GM19463 (cell line): ENCODE measurements around the gene SLC30A7.
"Not testable (repeated sequence)": the region's sequence is repeated elsewhere in the genome, so short reads cannot be mapped to it uniquely, and the experiment has no call there.

Source experiments
- ATAC-seq: cut with Tn5 transposase; IDR thresholded peaks from one replicate; pipeline ENCODE4 v1.9.1; 2021; ENCODE audit warnings: mild to moderate bottlenecking, moderate library complexity; ENCODE audit not compliant: unreplicated experiment

The SLC30A7 gene, protein sequence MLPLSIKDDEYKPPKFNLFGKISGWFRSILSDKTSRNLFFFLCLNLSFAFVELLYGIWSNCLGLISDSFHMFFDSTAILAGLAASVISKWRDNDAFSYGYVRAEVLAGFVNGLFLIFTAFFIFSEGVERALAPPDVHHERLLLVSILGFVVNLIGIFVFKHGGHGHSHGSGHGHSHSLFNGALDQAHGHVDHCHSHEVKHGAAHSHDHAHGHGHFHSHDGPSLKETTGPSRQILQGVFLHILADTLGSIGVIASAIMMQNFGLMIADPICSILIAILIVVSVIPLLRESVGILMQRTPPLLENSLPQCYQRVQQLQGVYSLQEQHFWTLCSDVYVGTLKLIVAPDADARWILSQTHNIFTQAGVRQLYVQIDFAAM

DNA sequence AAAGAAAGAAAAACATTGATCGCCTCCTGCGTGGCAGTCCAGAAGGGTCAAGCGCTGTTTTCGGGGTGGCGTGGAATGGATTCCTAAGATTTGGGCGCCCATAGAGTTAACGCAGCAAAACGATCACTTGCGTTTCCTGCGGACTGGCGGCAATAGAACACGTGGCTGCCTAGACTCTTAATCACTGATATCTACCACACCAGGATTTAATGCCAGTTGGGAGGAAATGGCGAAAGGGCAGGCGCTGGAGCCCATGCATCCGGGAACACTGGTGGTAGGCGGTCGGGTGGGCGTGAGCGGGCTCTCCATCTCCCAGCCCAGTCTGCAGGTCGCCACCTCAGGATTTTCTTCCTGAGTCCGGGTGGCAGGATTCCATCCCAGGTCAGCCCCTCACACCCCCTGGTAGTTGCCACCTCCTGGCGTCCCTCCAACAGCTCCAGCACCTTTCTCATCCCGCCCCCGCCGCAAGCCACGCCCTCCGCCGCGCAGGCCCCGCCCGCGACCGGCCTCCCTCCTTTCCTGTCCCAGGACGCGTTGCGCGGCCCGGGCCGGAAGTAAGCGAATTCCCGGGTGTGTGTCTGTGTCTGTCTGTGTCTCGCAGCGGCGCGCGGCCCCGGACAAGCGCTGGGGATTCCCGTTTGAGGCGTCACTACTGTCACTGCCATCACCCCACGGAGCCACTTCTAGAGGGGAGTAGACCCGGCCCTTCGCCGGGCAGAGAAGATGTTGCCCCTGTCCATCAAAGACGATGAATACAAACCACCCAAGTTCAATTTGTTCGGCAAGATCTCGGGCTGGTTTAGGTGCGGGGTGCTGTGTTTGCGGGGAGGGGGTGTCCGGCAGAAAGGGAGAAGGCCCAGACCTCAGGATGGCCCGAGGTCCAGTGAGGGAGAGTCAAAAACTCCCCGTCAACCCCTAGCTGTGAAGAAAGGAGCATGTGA is at the start of gene SLC30A7:
Gene SLC30A7, plus strand, starts transcription at position 551 of the 941 bp plus-strand sequence. Its CDS starts 173 bp downstream, at position 724.
- peak; percentile 77 for ATAC-seq

DNA sequence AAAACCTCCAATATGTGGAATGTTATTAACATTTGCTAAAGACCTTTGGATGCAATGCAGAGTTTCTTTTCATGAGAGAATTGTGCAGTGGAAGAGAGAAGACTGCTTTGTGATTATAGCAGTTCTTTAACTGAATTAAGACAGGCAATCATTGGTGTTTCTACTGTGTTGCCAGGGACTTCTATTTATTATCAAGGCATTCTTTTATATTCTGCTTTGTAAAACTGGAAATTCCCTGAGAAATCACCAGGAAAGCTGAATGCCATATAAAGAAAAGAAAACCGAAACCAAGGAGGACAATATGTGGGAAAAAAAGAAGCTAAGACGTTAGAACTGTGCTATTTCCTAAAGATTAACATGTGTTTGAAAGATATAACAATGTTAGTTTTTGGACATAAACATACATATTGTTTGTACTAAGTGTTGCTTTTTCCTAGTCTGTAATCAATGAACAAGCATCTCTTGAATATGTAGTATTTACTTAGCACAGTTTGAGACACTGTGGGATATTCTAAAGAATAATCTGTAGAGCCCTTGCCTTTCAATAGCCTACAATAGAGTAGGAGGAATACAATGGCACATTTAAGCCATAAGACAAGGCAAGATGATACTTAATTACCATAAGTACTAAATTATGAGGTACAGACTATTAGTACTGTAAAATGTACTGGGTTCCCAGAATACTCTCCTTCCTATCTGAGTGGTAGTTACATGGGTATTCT is 48.4 kb upstream of the SLC30A7 start:
- ATAC-seq, result no peak

DNA sequence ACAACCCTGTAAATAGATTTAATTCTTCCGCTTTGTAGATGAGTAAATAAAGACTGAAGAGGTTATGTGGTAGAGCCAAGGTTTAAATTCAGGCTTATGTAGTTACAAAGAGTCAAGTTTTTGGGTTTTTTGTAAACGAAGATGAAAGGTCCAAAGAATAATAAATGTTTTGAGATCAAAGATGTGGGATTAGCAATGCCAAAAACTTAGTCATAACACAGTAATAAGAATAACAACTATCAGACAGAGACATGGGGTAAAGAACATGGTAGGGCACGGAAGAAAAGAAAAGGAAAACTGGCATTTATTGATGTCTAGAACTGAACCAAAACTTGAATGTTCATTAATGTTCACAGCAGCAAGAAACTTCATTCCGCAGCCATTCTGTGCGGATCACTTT is 44.2 kb upstream of the SLC30A7 start:
- ATAC-seq, result no peak

DNA sequence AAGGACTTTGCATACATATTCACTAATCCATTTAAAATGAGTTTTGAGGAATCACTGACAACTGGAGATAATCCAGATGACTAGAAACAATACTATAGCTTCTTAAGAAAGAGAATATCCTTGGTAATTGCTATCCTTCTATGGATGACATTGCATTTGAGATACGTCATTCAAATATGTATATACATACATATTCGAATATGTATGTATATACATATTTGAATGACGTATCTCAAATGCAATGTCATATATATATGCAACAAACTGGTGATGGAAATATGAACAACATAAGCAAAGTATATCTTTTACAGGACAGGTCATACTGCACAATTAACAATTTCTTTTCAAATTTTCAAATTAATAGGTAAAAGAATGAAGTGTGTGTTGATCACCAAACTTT is 42.9 kb upstream of the SLC30A7 start:
- no peak for ATAC-seq

DNA sequence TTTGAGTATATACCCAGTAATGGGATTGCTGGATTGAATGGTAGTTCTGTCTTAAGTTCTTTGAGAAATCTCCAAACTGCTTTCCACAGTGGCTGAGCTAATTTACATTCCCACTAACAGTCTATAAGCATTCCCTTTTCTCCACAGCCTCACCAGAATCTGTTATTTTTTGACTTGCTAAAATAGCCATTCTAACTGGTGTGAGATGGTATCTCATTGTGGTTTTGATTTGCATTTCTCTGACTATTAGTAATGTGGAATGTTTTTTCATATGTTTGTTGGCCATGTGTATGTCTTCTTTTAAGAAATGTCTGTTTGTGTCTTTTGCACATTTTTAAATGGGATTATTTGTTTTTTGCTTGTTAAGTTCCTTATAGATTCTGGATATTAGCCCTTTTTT is 40.8 kb upstream of the SLC30A7 start:
- not testable (repeated sequence) for ATAC-seq

DNA sequence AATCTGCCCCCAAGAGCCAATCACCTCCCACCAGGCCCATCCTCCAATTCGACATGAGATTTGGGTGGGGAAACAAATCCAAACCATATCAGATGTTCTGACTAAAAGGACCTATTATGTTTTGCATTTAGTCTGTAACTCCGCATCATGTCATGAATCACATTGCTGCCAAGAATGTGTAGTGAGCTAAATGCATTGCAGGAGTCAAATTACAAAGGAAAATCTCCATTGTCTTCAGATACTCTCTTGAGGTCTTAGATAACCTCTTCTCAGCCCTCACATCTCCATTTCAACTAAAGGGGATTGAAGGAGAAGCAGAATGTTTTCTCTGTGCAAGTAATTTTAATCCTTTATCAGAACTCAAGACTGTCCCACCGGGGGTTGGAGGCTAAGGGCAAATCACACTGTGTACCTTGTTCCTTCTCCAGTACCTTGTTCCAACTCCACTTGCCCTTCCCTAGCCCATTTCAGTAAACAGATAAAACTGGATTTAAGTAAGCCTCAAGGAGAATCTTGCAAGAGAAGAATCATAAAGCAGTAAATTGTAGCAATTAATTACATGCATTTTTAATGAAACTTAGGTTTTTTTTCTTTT is 35.4 kb upstream of the SLC30A7 start:
- no peak for ATAC-seq

DNA sequence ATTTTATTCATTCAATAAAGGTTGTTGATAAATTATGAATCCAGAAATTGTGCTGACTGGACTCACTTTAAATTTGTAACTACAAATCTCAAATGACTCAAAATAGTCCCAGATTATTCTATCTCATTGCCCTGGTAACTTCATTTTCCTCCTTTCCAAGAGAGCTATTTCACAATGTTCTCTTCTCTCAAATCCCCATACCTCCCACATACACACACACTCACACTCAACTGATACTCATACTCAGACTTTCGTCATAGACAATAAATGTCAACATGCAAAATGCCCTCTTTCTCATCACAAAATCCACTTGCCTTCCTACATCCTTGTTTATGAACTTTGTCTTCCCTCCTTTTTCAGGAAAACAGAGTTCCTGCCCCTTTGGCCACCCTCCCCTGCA is 34.5 kb upstream of the SLC30A7 start:
- no peak for ATAC-seq

DNA sequence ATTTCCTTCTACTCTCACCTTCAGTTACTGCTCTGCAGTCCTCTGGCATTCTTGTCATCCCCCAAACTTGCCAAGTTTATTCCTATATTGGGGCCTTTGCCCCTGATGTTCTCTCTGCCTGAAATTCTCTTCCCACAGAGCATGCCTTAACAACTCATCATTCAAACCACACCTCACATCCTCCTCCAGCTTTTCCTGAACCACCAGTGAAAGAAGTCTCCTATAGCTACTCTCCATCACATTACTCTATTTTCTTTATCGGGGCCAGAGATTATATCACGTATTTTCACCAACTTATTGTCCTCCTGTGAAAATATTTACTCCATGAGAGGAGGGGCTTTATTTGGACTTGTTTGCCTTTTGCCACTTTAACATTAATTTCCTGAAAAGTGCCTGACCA is 33.3 kb upstream of the SLC30A7 start:
- ATAC-seq, result no peak

DNA sequence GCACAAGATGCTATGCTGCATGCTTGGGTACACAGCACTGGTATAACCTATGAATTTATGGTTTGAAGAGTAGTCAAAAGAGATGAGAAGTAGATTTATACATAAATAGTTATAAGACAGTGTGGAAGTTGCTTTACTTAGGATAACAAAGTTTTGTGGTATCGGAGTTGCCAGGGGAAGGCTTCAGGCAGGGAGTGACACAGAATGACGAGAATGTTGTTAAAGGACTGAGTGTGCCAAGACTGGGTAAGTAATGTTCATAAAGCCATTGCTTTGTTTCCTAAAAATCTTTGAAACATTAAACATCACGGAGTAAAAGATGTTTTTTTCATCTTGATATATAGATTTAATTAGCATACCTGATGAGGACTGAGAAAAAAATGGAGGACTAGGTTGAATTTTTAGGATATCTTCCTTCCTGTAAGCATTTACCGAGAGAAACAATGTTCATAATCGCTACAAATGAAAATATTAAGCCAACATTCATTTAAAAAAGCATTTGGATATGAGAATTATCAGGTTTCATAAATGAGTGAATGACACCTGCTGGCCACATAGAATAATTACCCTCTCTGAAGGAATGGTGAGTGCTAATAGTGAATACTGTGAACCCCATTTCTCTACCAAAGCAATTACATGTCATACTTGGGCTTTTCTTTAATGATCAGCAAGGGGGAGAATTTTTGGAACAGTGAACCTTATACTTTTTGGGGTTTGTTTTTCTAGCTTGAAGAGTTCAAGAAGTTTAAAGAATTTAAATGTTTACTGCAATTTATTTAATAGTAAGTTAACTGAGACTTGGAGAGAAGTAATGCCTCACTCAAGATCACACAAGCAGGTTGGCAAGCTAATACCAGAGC is 29.6 kb upstream of the SLC30A7 start:
- ATAC-seq, result no peak

DNA sequence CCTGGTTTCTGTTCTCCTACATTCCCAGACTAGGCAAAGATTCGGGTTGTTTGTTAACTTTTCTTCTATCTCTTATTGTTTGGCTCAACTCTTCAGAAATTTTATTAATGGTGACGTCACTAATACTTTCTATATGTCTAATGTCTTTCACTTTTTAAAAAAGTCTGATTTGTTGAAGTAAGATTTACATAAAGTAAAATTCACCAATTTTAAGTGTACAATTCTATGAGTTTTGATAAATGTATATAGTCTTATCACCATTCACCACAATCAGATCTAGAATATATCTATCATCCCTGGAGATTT is 29.0 kb upstream of the SLC30A7 start:
- ATAC-seq, result no peak

DNA sequence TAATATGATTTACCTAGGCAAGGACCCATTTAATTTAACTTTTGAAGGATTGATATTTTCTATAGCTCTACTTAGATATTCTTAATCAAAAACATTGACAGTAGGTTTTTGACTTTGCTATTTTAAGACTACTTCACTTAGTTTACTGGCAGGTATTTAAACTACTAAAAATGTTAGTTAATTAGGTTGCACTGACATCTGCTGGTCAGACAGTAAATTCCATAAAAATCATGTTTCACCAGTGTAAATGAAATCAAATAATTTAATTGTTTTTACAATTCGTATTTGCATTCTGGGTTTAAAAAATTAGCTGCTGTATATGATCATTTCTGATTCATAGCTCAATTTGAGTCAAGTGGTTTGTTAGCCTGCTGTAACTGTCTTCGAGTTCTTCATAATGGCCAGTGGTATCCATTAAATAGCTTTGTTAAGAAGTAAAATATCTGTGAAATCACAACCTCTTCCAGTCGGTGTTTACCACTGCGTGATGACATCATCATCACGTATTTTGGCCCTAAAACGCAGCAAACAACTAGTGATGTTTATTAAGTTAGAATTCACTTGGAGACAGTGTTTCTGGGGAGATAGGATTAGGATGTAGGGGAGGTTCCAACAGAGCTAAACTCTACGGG is 27.4 kb upstream of the SLC30A7 start:
- no peak for ATAC-seq

DNA sequence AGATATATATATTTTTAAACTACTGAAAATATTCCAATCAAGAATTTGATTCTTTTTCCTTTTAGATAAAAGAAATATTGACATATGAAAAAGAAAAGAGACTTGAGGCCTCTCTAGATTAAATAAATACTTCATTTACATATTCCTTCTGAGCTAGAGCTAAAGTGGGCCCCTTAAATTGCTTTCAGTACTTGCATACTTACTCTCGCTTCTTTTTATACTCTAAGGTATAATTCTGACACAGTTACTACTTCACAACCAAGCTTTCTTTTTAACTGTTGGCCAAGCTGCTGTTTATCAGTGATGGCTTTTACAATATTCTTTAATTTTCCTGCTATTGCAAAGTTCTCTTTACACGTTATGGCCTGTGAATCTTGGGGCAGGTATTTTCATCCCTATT is 25.9 kb upstream of the SLC30A7 start:
- ATAC-seq, result no peak

DNA sequence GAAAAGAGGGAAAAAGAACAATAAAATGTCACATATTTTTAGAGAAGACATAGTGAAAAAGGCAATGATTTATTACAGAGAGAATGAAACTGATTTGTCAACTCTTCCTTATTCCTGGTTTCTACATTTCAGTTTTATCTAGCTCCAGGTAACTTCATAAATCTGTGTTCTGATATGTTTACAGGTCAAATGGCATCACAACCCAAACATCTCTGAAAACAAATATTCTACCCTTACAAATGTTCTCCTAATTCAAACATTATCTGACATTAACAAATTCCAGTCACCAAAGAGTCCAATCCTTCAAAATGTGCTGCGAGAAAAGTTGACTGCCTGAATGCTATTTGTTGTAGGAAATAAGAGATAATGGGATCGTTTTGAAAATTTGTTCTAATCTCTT is 21.5 kb upstream of the SLC30A7 start:
- ATAC-seq, result no peak

DNA sequence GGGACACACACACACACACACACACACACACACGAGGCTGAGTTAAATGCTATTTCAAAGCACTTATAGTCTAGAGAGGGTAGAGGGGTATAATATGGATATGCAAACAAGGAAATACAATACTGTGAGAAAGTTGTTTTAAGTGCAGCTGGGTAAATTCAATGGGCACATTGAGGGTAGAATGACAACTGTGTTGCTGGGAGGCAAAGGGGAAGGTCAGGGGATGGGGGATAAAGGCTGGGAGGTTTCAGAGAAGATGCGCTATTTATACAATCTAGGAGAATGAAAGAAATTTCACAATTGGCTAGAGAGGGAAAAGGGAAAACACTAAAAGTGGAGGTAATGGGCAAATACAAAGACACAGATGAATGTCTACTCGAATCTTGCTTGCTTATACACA is 20.7 kb upstream of the SLC30A7 start:
- no peak for ATAC-seq

DNA sequence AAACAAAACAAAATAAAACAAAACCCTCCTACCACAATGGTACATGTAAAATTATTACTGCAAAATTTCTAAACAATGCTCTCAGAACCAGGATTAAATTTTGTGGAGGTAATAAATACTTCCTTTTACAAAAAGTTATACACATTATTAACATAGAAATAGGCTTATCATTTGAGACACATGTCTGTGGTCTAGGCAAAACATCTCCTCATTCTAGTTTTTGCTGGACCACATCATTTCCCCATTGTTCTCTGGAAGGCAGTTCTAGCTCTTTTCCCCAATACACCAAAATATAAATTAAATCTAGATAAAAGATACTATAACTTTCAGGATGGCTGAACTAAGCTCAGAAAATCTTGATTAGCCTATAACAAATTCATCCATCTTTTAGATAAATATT is 19.6 kb upstream of the SLC30A7 start:
- no peak for ATAC-seq

DNA sequence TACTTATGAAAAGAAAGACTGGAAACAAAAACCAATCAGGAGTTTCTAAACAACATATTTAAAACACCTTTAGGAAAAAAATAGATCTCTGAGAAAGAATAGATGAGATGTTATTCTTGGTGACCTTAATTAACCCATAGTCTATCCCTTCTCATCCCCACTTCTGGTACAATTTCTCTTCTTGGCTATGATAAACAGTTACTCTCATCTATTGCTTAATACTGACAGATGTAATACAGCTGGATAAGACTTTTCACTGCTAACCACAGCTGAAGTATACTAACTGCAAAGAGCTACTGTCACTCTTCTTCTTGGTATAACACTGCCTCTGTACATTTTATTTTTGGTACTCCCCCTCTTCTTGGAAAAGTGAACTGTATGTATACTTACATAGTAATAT is 16.5 kb upstream of the SLC30A7 start:
- ATAC-seq, result no peak

DNA sequence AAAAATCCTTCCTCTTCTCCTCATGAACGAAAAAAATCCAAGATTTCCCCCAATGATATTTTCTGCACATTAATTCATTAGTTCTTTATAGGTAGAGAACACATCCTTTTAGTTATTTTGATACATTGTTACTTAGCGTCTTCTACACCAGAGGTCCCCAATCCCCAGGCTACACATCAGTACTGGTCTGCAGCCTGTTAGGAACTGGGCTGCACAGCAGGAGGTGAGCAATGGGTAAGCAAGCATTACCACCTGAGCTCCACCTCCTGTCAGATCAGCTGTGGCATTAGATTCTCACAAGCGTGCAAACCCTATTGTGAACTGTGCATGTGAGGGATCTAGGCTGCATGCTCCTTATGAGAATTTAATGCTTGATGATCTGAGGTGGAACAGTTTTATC is 14.2 kb upstream of the SLC30A7 start:
- no peak for ATAC-seq

DNA sequence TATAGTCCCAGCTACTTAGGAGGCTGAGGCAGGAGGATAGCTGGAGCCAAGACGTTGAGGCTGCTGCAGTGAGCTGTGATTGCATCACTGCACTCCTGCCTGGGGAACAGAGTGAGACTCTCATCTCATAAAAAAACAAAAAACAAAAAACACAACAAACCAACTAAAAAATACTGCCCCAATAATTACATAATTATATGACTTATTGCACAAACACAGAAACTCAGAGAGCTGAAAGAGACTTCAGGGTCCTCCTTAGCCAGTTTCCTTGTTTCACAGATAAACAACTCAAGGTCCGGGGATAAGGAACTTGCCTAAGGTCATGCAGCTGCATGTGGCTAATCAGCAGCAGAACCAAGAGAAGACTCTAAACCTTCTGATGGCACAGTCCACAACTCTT is 13.2 kb upstream of the SLC30A7 start:
- ATAC-seq, result no peak

DNA sequence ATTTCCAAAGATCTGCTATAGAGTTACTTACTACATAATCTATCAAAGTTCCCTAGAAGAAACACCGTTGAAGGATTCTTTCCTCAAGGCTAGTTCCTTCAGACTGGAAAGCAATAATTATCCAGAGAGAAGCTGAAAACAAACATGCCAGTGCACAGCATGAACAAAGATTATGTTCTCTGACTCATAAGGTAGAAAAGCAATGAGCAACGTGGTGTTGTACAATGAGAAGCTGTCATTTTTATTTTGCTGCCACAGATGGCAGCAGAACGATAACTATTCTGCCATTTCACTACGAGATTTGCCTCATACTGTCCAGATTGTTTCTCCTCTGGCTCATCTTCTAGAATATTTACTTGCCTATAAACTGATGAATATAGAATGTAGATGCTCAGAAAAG is 11.9 kb upstream of the SLC30A7 start:
- no peak for ATAC-seq

DNA sequence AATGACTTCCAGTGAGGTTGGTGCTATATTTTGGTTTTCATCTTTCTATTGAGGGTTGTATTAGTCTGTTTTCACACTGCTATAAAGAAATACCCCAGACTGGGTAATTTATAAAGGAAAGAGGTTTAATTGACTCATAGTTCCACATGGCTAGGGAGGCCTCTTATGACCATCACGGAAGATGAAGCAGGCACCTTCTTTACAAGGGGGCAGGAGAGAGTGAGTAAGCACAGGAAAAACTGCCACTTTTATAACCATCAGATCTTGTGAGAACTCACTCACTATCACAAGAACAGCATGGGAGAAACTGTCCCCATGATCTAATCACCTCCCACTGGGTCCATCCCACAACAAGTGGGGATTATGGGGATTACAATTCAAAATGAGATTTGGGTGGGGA is 6.9 kb upstream of the SLC30A7 start:
- not testable (repeated sequence) for ATAC-seq
